Metanephros (tissue), 2 donors: ENCODE data around the gene ZNF511. TPM values are rescaled to one million over a fixed set of nuclear protein-coding genes. Genes with fewer than 3 reads are reported as not detected.

Experiments used
- small RNA-seq: library from RNA; depleted of rRNA; stranded (forward); fragments of <200 nt; gene quantifications from one replicate; pipeline ENCODE3, GENCODE V24; 2014; ENCODE audit warnings: low replicate concordance
- total RNA-seq: library from RNA; depleted of rRNA; stranded (reverse); fragments of >200 nt; gene quantifications from one replicate; pipeline ENCODE4 v1.2.3, GENCODE V29; 2014

Gene ZNF511
- total RNA-seq: 26.2 TPM

GRCh38 chr10:133308421-133309099, at the start of gene ZNF511, which contains the start of gene TUBGCP2:
Gene ZNF511 (plus strand): TSS chr10:133308914. CDS start chr10:133308944, 30 bp downstream.
Gene TUBGCP2 (minus strand): TSS chr10:133308872. CDS start chr10:133302941, 5,931 bp downstream.

GRCh38 chr10:133276435-133277201, 32.1 kb upstream of the ZNF511 start, which contains the start of gene ADAM8:
Gene ADAM8 (minus strand): TSS chr10:133276868. CDS start chr10:133276817, 51 bp downstream.

GRCh38 chr10:133336577-133337369, 28.1 kb downstream of the ZNF511 start, which contains the start of gene CALY:
Gene CALY (minus strand): TSS chr10:133336896. CDS start chr10:133328989, 7,907 bp downstream.

GRCh38 chr10:133357285-133358161, 48.8 kb downstream of the ZNF511 start, which contains the start of gene FUOM:
Gene FUOM (minus strand): TSS chr10:133358019. CDS start chr10:133358007, 12 bp downstream.

Small RNA genes within 50 kb of the gene (small RNA-seq; reads per million reads assigned to genes)
- gene BANF1P2: not detected

Other genes with a start within 250 kb of the ZNF511 start
- gene ADGRA1, start 221.0 kb upstream of the ZNF511 start, total RNA-seq: 1.2 TPM
- gene KNDC1, start 148.7 kb upstream of the ZNF511 start, total RNA-seq: 8.3 TPM
- gene UTF1, start 78.7 kb upstream of the ZNF511 start, total RNA-seq: 0.35 TPM
- 0.18 TPM for gene VENTX, start 71.1 kb upstream of the ZNF511 start, total RNA-seq
- gene ADAM8, start 32.0 kb upstream of the ZNF511 start, total RNA-seq: 11.7 TPM
- gene TUBGCP2, start within 50 bp of the ZNF511 start, total RNA-seq: 62.3 TPM
- gene CALY, start 28.0 kb downstream of the ZNF511 start, total RNA-seq: not detected
- 5.0 TPM for gene PRAP1, start 38.5 kb downstream of the ZNF511 start, total RNA-seq
- gene FUOM, start 49.1 kb downstream of the ZNF511 start, total RNA-seq: 27.2 TPM
- gene ECHS1, start 64.4 kb downstream of the ZNF511 start, total RNA-seq: 65.7 TPM
- 7.6 TPM for gene PAOX, start 70.3 kb downstream of the ZNF511 start, total RNA-seq
- 46.5 TPM for gene MTG1, start 85.2 kb downstream of the ZNF511 start, total RNA-seq
- 1.7 TPM for gene SPRN, start 115.7 kb downstream of the ZNF511 start, total RNA-seq
- 4.5 TPM for gene SCART1, start 145.0 kb downstream of the ZNF511 start, total RNA-seq
- gene CYP2E1, start 218.4 kb downstream of the ZNF511 start, total RNA-seq: 1.4 TPM